HepG2 (cell line): ENCODE results near the gene ASXL1. TPM values are rescaled to one million over a fixed set of nuclear protein-coding genes. Genes with fewer than 3 reads are reported as not detected.
A peak's percentile ranks its signal among the peaks of the same experiment; 100 is the strongest.

ENCODE experiments used
- ARNTL ChIP-seq: sonication (generic); formaldehyde crosslinking; IDR thresholded peaks from 2 replicates; pipeline ENCODE4 v1.4.0; 2020; ENCODE audit warnings: mild to moderate bottlenecking, missing genetic modification reagents
- BRD4 ChIP-seq: sonication (generic); formaldehyde crosslinking; IDR thresholded peaks from 2 replicates; pipeline ENCODE4 v1.4.0; 2020; ENCODE audit warnings: missing genetic modification reagents
- CEBPB ChIP-seq: IDR thresholded peaks from 2 replicates; pipeline ENCODE4 v1.6.1; 2011; ENCODE audit warnings: low read depth, low read length, improper control_type of control experiment, borderline replicate concordance
- ERF ChIP-seq: IDR thresholded peaks from 2 replicates; pipeline ENCODE4 v1.6.1; 2018; ENCODE audit warnings: missing biosample characterization, missing genetic modification reagents
- FOXM1 ChIP-seq: sonication (generic); formaldehyde crosslinking; IDR thresholded peaks from 2 replicates; pipeline ENCODE4 v1.5.0; 2020; ENCODE audit warnings: missing genetic modification reagents
- FOXP1 ChIP-seq, 2 experiments: fragments of 450-650 bp in 1 of 2; IDR thresholded peaks; 2 replicates each; pipeline ENCODE4 v1.6.1; 2017 to 2018; ENCODE audit warnings: antibody characterized with exemption in 1 of 2
- HBP1 ChIP-seq: IDR thresholded peaks from 2 replicates; pipeline ENCODE4 v1.6.1; 2016; ENCODE audit warnings: low read depth, control low read depth
- JUN ChIP-seq: sonication (generic); formaldehyde crosslinking; IDR thresholded peaks from 2 replicates; pipeline ENCODE4 v1.4.0; 2020; ENCODE audit warnings: mild to moderate bottlenecking, missing genetic modification reagents
- KAT8 ChIP-seq: IDR thresholded peaks from 2 replicates; pipeline ENCODE4 v1.6.1; 2016; ENCODE audit warnings: missing genetic modification reagents, missing compliant biosample characterization
- LBX2 ChIP-seq: sonication (generic); formaldehyde crosslinking; IDR thresholded peaks from 2 replicates; pipeline ENCODE4 v1.5.0; 2020; ENCODE audit warnings: missing genetic modification reagents, mild to moderate bottlenecking, borderline replicate concordance
- NCOA2 ChIP-seq: sonication (generic); formaldehyde crosslinking; IDR thresholded peaks from 2 replicates; pipeline ENCODE4 v1.8.0; 2022; ENCODE audit warnings: inconsistent platforms
- NCOR1 ChIP-seq: fragments of 200-600 bp; sonication (generic); IDR thresholded peaks from 2 replicates; pipeline ENCODE4 v1.7.0; 2017; ENCODE audit warnings: antibody characterized with exemption, low read length, borderline replicate concordance
- NR2C2 ChIP-seq: sonication (generic); formaldehyde crosslinking; IDR thresholded peaks from 2 replicates; pipeline ENCODE4 v1.4.0; 2020; ENCODE audit warnings: missing genetic modification reagents, mild to moderate bottlenecking, moderate library complexity, borderline replicate concordance
- PITX1 ChIP-seq: sonication (generic); formaldehyde crosslinking; IDR thresholded peaks from 2 replicates; pipeline ENCODE4 v1.5.1; 2020; ENCODE audit warnings: mild to moderate bottlenecking, missing genetic modification reagents
- POGZ ChIP-seq: sonication (generic); formaldehyde crosslinking; IDR thresholded peaks from 2 replicates; pipeline ENCODE4 v1.4.0; 2020; ENCODE audit warnings: mild to moderate bottlenecking, missing genetic modification reagents
- RORA ChIP-seq: sonication (generic); formaldehyde crosslinking; IDR thresholded peaks from 2 replicates; pipeline ENCODE4 v1.5.0; 2020; ENCODE audit warnings: mild to moderate bottlenecking, missing genetic modification reagents, moderate library complexity
- SIX1 ChIP-seq: sonication (generic); formaldehyde crosslinking; IDR thresholded peaks from 2 replicates; pipeline ENCODE4 v1.4.0; 2020; ENCODE audit warnings: missing genetic modification reagents, borderline replicate concordance
- SRF ChIP-seq: IDR thresholded peaks from 2 replicates; pipeline ENCODE4 v1.6.1; 2011; ENCODE audit warnings: mild to moderate bottlenecking, low read depth, low read length, moderate library complexity
- TBP ChIP-seq: sonication (generic); formaldehyde crosslinking; IDR thresholded peaks from 2 replicates; pipeline ENCODE4 v1.5.0; 2020; ENCODE audit warnings: missing genetic modification reagents
- TOPORS ChIP-seq: sonication (generic); formaldehyde crosslinking; IDR thresholded peaks from 2 replicates; pipeline ENCODE4 v1.8.0; 2023; ENCODE audit warnings: mild to moderate bottlenecking, missing genetic modification reagents
- ZGPAT ChIP-seq: IDR thresholded peaks from 2 replicates; pipeline ENCODE4 v1.6.1; 2016; ENCODE audit warnings: mild to moderate bottlenecking
- ZNF10 ChIP-seq: sonication (generic); formaldehyde crosslinking; IDR thresholded peaks from 2 replicates; pipeline ENCODE4 v1.4.0; 2020; ENCODE audit warnings: mild to moderate bottlenecking, low read depth, missing genetic modification reagents, borderline replicate concordance
- ZNF136 ChIP-seq: sonication (generic); formaldehyde crosslinking; IDR thresholded peaks from 2 replicates; pipeline ENCODE4 v1.8.1; 2022; ENCODE audit warnings: low read depth, mild to moderate bottlenecking, moderate library complexity, missing genetic modification reagents
- ZNF431 ChIP-seq: sonication (generic); formaldehyde crosslinking; IDR thresholded peaks from 2 replicates; pipeline ENCODE4 v1.9.0; 2022; ENCODE audit warnings: missing genetic modification reagents, low read depth, mild to moderate bottlenecking, borderline replicate concordance
- ZNF44 ChIP-seq: sonication (generic); formaldehyde crosslinking; IDR thresholded peaks from 2 replicates; pipeline ENCODE4 v1.5.1; 2020; ENCODE audit warnings: mild to moderate bottlenecking, missing genetic modification reagents
- ZNF749 ChIP-seq: sonication (generic); formaldehyde crosslinking; IDR thresholded peaks from 2 replicates; pipeline ENCODE4 v1.8.0; 2022; ENCODE audit warnings: mild to moderate bottlenecking, missing genetic modification reagents, moderate library complexity, borderline replicate concordance
- polyA plus RNA-seq, 8 experiments: library from polyadenylated mRNA; depleted of rRNA in 3 of 8; stranded (reverse) in 7 of 8; unstranded in 1 of 8; fragments of >200 nt; fragmentation: Illumina TruSeq in 4 of 8; extraction: Trizol in 4 of 8; gene quantifications; 2 replicates each; pipeline versions ENCODE4 v1.2.1 to v1.2.3, GENCODE V29; 2011 to 2016; ENCODE audit warnings: low read depth in 4 of 8, missing spikeins in 1 of 8, mixed read lengths in 1 of 8; ENCODE audit not compliant: insufficient read depth in 1 of 8
- total RNA-seq, 5 experiments: library from RNA; depleted of rRNA; stranded (reverse); fragments of >200 nt; fragmentation: Illumina TruSeq; extraction: Trizol; gene quantifications; 2 replicates each; pipeline ENCODE4 v1.2.3, GENCODE V29; 2016; ENCODE audit warnings: low read depth in 1 of 5
- TF ChIP-seq, protein P1 (sequence below): IDR thresholded peaks from 2 replicates; pipeline ENCODE4 v1.6.1; 2016; ENCODE audit warnings: mild to moderate bottlenecking, missing biosample characterization, missing genetic modification reagents

The ASXL1 gene
- total and polyA plus RNA-seq, 2 of the 13 experiments (the other 11 are each of a cell fraction or from before 2014, with no cell fraction given), result 62.1 to 74.8 TPM

DNA sequence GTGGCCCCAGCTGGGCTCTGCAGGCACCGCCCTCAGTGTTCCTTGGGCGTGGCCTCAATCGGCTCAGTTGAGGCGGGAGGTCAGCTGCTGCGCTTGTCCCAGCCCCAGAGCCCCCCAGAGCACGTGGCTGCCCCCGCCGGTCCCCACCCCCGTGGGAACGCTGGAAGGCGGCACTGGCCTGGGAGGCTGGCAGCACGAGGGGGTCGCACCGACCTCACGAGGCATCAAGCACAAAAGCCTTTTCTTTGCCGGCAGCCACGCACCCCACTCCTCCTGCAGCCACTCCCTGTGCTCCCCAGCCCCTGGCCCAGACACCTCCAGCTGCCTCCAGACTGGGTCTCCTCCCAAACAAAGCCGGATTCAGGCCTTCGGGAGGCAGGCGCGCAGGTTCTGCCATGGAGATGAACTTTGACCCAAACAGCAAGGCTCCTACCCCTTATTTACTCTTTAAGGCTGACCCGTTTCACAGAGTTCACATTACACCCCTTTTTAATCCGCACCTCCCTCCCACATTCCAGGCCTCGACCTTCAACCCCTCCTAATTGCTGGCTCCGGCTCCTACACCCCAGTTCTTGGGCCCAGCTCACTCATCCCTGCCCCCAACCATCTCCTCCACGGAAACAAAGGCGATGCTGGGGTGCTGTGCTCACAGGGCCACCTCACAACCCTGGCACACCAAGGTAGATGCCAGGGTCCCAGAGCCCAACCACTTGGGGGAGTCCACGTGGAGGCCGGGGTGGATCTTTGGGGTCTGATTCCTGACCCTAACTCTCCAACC is 115.3 kb downstream of the ASXL1 start (continued):
- peak; percentile 65; the same call in 1 of the 2 replicates for TF ChIP-seq SRF
- no peak for TF ChIP-seq JUN (CRISPR knock-in tag)
- peak; percentile 89 for TF ChIP-seq NCOA2 (CRISPR knock-in tag)
- 0 out of 2 replicates have a peak, but pooled peaks have one; percentile 26 for TF ChIP-seq ZNF431
- 0 out of 2 replicates have a peak, but pooled peaks have one; percentile 11 for TF ChIP-seq FOXP1 (IDR thresholded peaks at IDR 0.05)
- TF ChIP-seq FOXP1 (CRISPR knock-in tag; IDR thresholded peaks at IDR 0.05), result peak; percentile 85
- TF ChIP-seq LBX2 (CRISPR knock-in tag), result no peak
- peak; percentile 95 for TF ChIP-seq NCOR1
- TF ChIP-seq POGZ (CRISPR knock-in tag), result no peak
- no peak for TF ChIP-seq RORA (CRISPR knock-in tag)
- TF ChIP-seq FOXM1 (CRISPR knock-in tag), result no peak
- TF ChIP-seq, protein P1, sequence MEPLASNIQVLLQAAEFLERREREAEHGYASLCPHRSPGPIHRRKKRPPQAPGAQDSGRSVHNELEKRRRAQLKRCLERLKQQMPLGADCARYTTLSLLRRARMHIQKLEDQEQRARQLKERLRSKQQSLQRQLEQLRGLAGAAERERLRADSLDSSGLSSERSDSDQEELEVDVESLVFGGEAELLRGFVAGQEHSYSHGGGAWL (CRISPR knock-in tag), result peak; percentile 55; the same call in 1 of the 2 replicates
- TF ChIP-seq ARNTL (CRISPR knock-in tag), result peak; percentile 88
- TF ChIP-seq BRD4 (CRISPR knock-in tag), result peak; percentile 62
- TF ChIP-seq SIX1 (CRISPR knock-in tag), result peak; percentile 93
- TF ChIP-seq ZGPAT (CRISPR knock-in tag), result peak; percentile 87
- TF ChIP-seq ERF, result peak; percentile 64; the same call in 1 of the 2 replicates
- no peak for TF ChIP-seq ZNF749
- peak; percentile 89; the same call in 1 of the 2 replicates for TF ChIP-seq HBP1 (CRISPR knock-in tag)
- TF ChIP-seq KAT8, result peak; percentile 65; the same call in 1 of the 2 replicates
- TF ChIP-seq PITX1, result peak; percentile 99
- no peak; the same call in 1 of the 2 replicates for TF ChIP-seq TOPORS
- no peak for TF ChIP-seq ZNF44 (CRISPR knock-in tag)
- peak; percentile 97 for TF ChIP-seq NR2C2
- no peak for TF ChIP-seq CEBPB
- peak; percentile 22 for TF ChIP-seq ZNF136 (CRISPR knock-in tag)
- no peak for TF ChIP-seq ZNF10 (CRISPR knock-in tag)
- no peak for TF ChIP-seq TBP (CRISPR knock-in tag)
